Kidney (tissue), 14 donors: ENCODE data around the gene WDR64. TPM values are rescaled to one million over a fixed set of nuclear protein-coding genes. Genes with fewer than 3 reads are reported as not detected.

Source experiments
- DNase-seq, 5 donors: peaks; one replicate each; pipeline ENCODE4 v3.0.0-alpha.2; 2013 to 2020
- FAIRE-seq: peaks from 2 replicates; lab custom pipeline; 2012; peaks lifted over from hg19 to GRCh38; lab: Jason Lieb, UNC
- H3K27ac ChIP-seq, 2 donors: one replicate each; pipeline ENCODE4 v1.7.0; 2013; ENCODE audit warnings: low read depth in 2 of 2, low read length in 2 of 2, inconsistent platforms in 1 of 2
- H3K27me3 ChIP-seq: one replicate; pipeline ENCODE4 v1.7.1; 2013; ENCODE audit warnings: low read length, inconsistent platforms; ENCODE audit not compliant: control insufficient read depth, insufficient read depth
- H3K36me3 ChIP-seq, 3 donors: one replicate each; pipeline versions ENCODE4 v1.7.0 to v1.7.1; 2013; ENCODE audit warnings: low read length in 3 of 3, control low read depth in 1 of 3, inconsistent platforms in 1 of 3; ENCODE audit not compliant: insufficient read depth in 3 of 3, control insufficient read depth in 2 of 3
- H3K4me1 ChIP-seq, 3 donors: one replicate each; pipeline versions ENCODE4 v1.7.0 to v1.7.1; 2013; ENCODE audit warnings: low read length in 3 of 3, inconsistent platforms in 1 of 3, low read depth in 1 of 3; ENCODE audit not compliant: control insufficient read depth in 2 of 3, insufficient read depth in 2 of 3
- H3K4me3 ChIP-seq, 3 donors: one replicate each; pipeline versions ENCODE4 v1.7.0 to v1.8.1; 2013; ENCODE audit warnings: low read length in 3 of 3, control low read depth in 1 of 3, inconsistent platforms in 1 of 3
- H3K9ac ChIP-seq, 3 donors: one replicate each; pipeline versions ENCODE4 v1.7.0 to v1.7.1; 2013; ENCODE audit warnings: low read length in 3 of 3, control low read depth in 1 of 3, inconsistent platforms in 1 of 3
- H3K9me3 ChIP-seq, 3 donors: one replicate each; pipeline versions ENCODE4 v1.7.0 to v1.7.1; 2013; ENCODE audit warnings: low read length in 3 of 3, control low read depth in 1 of 3, inconsistent platforms in 1 of 3; ENCODE audit not compliant: control insufficient read depth in 2 of 3, insufficient read depth in 1 of 3
- intact Hi-C: fragments of 100-400 bp; cut with DNase I; formaldehyde crosslinking; loops from one replicate; pipeline ENCODE4 v1.11.1; 2022
- polyA plus RNA-seq: library from polyadenylated mRNA; stranded (reverse); fragments of 350-450 nt; fragmentation: Illumina TruSeq; extraction: RNeasy Lipid Tissue Mini Kit (QIAGEN cat#74804); gene quantifications from one replicate; pipeline ENCODE4 v1.2.3, GENCODE V29; 2014; ENCODE audit warnings: low read depth, low replicate concordance; ENCODE audit not compliant: insufficient read depth
- total RNA-seq: library from RNA; stranded (reverse); fragmentation: NEBNext Ultra II Directional; extraction: Animal tissue kit (Norgen Biotek cat#: 25700); gene quantifications from one replicate; pipeline ENCODE4 v1.2.1, GENCODE V29; 2021
- TF ChIP-seq, protein P1 (sequence below): IDR thresholded peaks from 3 replicates; pipeline ENCODE4 v1.5.1; 2012; ENCODE audit warnings: mild to moderate bottlenecking, moderate library complexity, borderline replicate concordance; ENCODE audit not compliant: insufficient read depth; ENCODE audit errors: extremely low read depth
- donor health status: control.
- donor health status: control.
- donor health status: control.
- donor health status: control.
- donor health status: control.
- donor health status: DM: yes; HTN: yes; CAD: no.
- donor health status: Normal renal cell carcinoma (clear cell type).

WDR64 gene
- total and polyA plus RNA-seq, 2 donors from 2014 or later = not detected

DNA sequence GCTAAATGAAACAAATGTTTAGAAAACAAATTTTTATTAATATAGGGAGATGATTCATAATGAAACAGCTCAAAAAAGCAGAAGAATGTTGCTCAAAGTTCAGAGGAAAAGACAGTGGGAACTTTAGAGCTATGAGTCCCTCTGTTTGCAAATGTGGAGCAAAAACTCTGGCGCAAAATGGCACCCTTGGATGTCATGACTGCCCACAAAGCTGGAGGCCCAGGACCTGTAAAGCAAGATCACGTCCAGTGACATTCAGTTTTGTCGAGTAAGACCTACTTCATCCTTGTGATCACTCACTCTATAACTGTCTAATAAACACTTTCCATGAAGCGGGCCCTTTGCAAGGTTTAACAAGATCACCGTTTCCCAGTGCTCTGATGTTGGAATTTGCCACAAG lies 186.8 kb downstream of the WDR64 start:
- no peaks in the 10 kb centered on the region for H3K36me3 ChIP-seq
- H3K4me1 ChIP-seq = no peaks in the 10 kb centered on the region
- FAIRE-seq (no peak), DNase-seq (no peak)
- no peak overlapping the region for H3K9ac ChIP-seq
- TF ChIP-seq, protein P1, sequence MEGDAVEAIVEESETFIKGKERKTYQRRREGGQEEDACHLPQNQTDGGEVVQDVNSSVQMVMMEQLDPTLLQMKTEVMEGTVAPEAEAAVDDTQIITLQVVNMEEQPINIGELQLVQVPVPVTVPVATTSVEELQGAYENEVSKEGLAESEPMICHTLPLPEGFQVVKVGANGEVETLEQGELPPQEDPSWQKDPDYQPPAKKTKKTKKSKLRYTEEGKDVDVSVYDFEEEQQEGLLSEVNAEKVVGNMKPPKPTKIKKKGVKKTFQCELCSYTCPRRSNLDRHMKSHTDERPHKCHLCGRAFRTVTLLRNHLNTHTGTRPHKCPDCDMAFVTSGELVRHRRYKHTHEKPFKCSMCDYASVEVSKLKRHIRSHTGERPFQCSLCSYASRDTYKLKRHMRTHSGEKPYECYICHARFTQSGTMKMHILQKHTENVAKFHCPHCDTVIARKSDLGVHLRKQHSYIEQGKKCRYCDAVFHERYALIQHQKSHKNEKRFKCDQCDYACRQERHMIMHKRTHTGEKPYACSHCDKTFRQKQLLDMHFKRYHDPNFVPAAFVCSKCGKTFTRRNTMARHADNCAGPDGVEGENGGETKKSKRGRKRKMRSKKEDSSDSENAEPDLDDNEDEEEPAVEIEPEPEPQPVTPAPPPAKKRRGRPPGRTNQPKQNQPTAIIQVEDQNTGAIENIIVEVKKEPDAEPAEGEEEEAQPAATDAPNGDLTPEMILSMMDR = no peak
- no peaks in the 10 kb centered on the region for H3K9me3 ChIP-seq
- H3K27ac ChIP-seq = no peak overlapping the region
- intact Hi-C loops = no loop called here
- no peaks in the 10 kb centered on the region for H3K27me3 ChIP-seq
- H3K4me3 ChIP-seq = no peak overlapping the region

DNA sequence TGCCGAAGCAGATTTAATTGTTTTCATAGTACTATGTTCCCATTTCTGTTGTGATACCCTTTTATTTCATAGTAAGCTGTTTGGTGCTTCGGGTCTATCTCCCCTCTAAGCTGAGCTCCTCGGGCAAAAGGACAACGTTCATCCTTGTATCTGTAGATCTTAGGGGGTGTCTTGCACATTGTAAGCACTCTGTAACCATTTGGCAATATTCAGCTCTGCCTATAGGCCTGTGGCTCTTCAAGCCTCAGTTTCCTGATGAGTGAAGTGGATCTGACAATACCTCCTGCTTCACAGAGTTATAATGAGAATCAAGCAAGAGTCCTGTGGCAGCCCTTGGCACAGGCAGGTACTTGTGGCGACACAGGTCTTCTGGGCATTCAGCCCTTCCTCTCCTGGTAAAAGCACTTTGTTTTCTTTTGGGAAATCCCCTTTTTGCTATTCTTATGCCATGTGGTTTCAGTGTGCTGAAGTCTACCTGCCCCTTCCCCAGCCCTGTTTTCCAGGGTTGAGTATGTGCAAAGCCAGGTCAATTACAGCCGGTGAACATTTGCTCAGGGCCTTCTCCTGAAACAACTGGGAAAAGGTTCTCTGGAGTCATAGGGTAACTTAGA lies 187.4 kb downstream of the WDR64 start:
- intact Hi-C loops = no loop called here
- Histone ChIP-seq H3K9me3 (no peaks in the 10 kb centered on the region), H3K27me3 (no peaks in the 10 kb centered on the region), H3K4me3 (no peak overlapping the region), H3K9ac (no peak overlapping the region), H3K27ac (no peak overlapping the region), H3K4me1 (no peaks in the 10 kb centered on the region), H3K36me3 (no peaks in the 10 kb centered on the region)
- FAIRE-seq = no peak
- TF ChIP-seq, protein P1 = no peak
- no peak for DNase-seq

DNA sequence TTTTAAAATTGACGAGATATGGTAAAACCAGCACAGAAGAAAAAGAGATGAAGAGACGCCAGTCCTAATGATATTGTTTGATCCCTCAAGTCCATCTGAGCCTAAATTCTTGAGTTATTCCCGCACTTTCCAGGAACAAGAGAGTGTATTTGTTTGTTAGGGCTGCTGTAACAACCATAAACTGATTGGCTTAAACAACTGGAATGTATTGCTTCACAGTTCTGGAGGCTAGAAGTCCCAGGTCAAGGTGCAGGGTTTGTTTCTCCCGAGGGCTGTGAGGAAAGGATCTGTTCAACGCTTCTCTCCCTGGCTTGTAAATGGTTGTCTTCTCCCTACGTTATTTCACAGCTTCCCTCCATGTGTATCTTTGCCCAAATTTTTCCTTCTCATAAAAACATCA lies 188.1 kb downstream of the WDR64 start:
- FAIRE-seq = no peak
- intact Hi-C loops = no loop called here
- Histone ChIP-seq H3K27ac (no peak overlapping the region), H3K36me3 (no peaks in the 10 kb centered on the region), H3K9me3 (no peaks in the 10 kb centered on the region), H3K4me1 (no peaks in the 10 kb centered on the region), H3K27me3 (no peaks in the 10 kb centered on the region), H3K9ac (no peak overlapping the region), H3K4me3 (no peak overlapping the region)
- TF ChIP-seq, protein P1 = no peak
- DNase-seq = no peak

DNA sequence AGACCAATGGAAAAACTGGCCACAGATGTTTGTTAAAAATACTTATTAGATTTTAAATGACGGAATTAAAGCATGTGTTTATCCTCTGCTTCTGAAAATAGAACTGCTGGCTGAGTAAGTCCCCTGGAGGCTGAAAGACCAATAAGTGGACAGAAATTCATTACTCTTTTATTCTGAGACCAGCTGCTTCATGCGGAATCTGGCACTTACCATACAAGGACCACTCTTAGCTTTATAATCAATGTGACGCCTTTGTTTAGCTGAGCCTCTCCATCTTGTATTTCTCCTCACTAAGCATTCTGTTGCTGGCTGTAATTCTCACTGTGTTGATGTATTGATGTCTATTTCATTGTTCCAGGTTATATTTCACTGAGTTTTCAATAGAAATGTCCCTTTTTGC lies 189.6 kb downstream of the WDR64 start:
- H3K4me1 ChIP-seq = no peaks in the 10 kb centered on the region
- no peak overlapping the region for H3K27ac ChIP-seq
- H3K9ac ChIP-seq = no peak overlapping the region
- H3K27me3 ChIP-seq = no peaks in the 10 kb centered on the region
- no peaks in the 10 kb centered on the region for H3K9me3 ChIP-seq
- TF ChIP-seq, protein P1 = no peak
- no peak for DNase-seq
- no peak overlapping the region for H3K4me3 ChIP-seq
- no peak for FAIRE-seq
- no peaks in the 10 kb centered on the region for H3K36me3 ChIP-seq
- intact Hi-C loops = no loop called here
